Stimulated activated CD8-positive, alpha-beta memory T cell treated with anti-CD3 and anti-CD28 coated beads, Interleukin-12 subunit alpha, Interleukin-12 subunit beta, amount 100 ng/mL, for 24 hours (primary cell): ENCODE data around the gene PES1.
"Not testable (repeated sequence)": the region's sequence is repeated elsewhere in the genome, so short reads cannot be mapped to it uniquely, and the experiment has no call there.

Source experiments
- DNase-seq: peaks from one replicate; pipeline ENCODE4 v3.0.0-alpha.2; 2020; ENCODE audit errors: extremely low read depth

PES1 gene

GRCh38 chr22:30575859-30576258 lies 15.9 kb downstream of the PES1 start:
- no peak for DNase-seq

- no peak for DNase-seq
Observed at GRCh38 chr22:30574997-30575671, 16.6 kb downstream of the PES1 start.

DNA sequence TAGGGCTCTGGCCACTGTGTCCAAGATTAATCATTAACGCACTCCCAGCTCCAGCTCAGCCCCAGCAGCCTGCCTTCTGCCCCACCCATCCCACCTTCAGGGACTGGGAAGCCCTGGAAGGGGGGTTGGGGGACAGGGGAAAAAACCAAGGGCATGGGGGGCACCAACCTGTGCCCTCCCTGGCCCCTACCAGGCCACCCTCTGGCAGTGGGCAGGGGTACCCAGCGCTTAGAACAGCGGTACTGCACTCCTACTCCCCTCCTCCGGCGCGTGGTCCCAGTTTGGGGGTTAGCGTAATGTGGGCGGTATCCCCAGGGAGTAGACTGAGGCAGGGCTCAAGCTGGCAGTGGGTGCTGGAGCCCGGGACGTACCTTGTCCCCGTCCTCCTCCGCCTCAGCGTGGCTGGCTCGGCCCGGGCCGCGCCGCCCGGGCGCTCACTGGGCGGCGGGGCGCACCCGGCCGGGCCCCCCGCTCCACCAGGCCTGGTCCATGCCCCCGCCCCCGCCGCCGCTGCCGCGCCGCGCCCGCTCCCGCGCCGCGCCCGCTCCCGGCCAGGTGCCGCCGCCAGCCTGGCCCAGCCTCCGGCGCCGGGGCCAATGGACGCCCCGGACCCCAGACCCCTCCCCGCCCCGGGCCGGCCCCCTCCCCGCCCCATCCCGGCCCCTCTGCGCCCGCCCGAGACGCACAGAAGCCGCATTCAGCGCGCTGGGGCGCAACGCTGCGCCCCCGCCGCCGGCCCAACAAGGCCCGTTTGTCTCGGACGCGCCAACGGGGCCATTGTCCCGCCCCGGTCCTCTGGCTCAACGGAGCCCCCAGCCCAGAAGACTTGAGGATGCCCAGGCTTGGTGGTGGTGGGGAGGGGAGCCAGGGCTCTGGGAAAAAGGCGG lies 17.4 kb downstream of the PES1 start, which contains the start of gene GAL3ST1:
TSS of gene GAL3ST1 (minus strand) at position 571 of the 887 bp plus-strand sequence. CDS start 17,273 bp downstream, outside the sequence.
- no peak for DNase-seq

DNA sequence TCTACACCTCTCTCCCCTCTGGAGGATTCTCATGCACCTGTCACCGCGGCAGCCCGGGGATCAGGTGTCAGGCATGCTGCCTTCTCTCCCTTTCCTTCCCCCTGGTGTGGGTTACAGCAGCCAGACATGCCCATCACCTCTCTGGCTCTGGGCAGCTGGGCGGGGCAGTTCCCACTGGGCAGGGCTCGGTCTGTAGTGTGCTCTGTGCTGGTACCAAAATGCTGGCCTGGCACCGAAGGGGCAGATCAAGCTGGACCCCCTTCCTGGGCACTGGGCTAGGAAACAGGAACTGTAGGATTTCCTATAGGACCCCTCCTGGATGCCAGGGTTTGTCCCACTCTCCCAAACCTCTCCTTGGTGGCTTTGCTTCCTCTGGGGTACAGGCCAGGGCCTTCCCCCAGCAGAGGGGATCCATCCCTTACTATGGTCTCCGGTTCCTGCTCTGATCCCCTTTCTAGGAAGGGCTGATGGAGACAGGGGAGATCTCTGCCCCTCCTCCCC lies 18.1 kb downstream of the PES1 start:
- no peak for DNase-seq

GRCh38 chr22:30572840-30573593 lies 18.7 kb downstream of the PES1 start:
- no peak for DNase-seq

DNA sequence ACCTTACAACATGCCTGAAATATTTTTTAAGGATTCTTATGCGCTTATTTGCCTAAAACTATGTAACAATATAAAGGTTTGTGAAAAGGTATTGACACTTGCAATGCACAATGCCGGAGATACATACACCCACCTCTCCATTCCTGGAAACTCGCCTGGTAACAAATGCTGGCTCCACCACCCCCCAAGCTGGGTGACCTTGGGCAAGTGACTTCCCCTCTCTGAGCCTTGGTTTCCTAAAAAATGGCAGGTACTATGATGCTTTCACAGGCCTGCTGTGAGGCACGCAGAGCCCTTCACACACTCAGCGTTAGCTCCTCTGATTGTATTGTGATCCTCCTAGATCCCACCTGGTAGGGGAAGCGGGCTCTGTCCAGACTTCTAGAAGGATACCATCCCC lies 19.5 kb downstream of the PES1 start:
- no peak for DNase-seq

DNA sequence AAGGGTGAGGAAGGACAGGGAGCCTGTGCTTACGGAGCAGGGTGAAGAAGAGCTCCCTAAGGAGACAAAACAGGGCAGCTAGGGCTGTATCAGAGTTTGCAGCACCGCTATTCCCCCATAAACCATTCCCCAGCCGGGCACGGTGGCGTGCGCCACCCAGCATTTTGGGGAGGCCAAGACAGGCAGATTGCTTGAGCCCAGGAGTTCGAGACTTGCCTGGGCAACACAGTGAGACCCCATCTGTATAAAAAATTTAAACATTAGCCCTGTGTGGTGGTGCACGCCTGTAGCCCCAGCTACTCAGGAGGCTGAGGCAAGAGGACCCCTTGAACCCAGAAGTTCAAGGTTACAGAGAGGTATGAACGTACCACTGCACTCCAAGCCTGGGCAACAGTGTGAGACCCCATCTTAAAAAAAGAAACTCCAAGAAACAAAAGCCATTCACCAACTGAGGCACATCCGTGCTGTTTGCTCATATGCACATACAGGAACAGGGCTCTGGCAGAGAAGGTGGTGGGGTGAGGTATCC lies 22.0 kb downstream of the PES1 start:
- DNase-seq = no peak

- no peak for DNase-seq
Observed at GRCh38 chr22:30568137-30568805, 23.4 kb downstream of the PES1 start.

GRCh38 chr22:30567277-30567676 lies 24.4 kb downstream of the PES1 start:
- not testable (repeated sequence) for DNase-seq

- DNase-seq = no peak
Observed at GRCh38 chr22:30566125-30566524, 25.6 kb downstream of the PES1 start.

DNA sequence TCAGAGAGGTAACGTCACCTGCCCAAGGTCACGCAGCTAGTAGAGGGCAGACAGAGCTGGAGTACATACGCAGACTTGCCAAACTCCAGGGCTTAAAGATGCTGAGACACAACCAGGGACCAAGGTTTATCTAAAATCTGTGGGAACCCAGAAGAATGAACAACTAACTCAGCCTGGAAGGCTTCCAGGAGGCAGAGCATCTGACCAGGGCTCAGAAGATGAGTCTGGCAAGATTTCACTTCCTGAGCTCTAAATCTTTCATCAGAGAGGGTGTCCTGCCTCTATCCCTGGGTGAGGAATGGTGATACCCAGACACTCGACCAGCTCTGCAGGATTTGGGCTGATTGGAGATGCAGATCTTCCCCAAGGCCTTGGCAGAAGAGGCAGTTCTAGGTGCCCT lies 26.4 kb downstream of the PES1 start:
- DNase-seq = no peak

GRCh38 chr22:30564761-30565119 lies 27.0 kb downstream of the PES1 start:
- DNase-seq = no peak

DNA sequence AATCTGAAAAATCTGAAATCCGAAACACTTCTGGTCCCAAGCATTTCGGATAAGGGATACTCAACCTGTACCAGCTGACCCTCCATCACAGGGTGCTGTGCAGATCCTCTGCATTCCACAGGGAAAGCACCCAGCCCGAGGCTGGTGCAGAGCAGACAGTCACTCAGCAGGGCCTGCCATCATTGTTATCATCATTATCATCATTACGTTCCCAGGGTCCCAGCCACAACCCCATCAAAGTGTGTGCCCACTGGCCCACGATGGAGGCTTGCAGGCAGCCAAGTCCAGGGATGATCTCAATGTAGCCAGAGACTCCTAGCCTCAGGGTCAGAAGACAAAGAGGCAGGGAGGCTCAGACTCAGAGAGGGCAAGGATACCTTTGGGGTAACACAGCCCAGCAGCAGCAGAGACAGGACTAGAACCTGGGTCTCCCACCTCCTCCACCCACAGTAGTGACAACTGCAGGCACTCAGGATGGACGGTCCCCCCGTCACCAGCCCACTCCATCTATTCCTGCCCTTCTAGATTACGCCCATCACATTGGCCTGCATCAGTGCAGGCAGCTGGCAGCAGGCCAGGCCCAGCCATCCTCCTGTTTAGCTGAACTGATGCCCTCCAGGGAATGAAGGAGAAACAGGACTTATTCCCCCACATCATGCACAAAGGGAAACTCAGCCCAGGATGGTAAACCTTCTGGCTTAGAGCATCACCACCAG lies 27.5 kb downstream of the PES1 start:
- no peak for DNase-seq

DNA sequence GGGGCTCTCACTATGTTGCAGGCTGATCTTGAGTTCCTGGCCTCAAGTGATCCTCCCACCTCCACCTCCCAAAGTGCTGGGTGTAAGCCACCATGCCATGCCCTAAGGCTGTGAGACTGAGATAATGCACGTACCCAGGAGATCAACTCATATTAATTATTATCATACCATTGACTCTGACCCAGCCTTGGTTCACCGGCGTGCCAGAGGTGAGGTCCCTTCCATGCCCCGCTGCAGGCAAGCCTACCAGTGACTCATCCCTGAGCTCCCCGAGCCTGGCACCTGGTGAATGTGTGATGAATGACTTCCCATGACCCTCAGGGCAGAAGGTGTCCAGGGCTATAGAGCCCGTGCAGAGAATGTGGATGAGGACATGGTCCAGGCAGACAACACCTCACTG lies 29.3 kb downstream of the PES1 start:
- DNase-seq = no peak

DNA sequence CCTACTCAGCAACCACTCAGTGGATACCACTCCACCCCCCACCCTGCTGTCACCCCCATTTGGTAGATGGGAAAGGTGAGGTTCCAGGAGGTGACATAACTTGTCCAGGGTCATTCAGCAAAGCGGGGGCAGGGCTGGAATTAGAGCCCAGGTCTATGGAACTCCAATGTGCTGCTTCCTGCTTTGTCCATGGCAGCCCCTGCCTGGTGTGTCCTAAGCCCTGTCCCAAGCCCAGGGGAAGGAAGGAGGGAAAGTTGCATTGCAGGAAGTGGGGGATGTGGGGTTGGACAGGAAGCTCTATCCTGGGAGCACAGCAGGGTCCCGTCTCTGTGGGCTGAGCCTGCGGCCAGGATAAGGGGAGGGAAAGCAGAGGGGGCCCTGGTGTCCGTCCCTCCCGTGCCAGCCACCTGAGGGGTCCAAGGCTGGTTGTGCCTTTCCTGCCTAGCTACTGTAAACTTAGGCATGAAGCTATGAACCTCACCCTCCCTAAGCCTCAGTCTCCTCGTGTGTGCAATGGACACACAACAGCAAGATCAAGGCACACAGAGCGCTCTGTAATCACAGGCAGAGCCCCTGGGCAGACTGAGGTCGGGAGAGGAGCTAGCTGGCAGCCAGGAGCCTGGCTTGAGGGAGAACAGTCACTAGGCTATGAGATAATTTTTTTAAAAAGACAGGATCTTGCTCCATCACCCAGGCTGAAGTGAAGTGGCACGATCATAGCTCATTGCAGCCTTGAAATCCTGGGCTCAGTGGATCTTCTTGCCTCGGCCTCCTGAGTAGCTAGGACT lies 30.1 kb downstream of the PES1 start:
- no peak for DNase-seq

- not testable (repeated sequence) for DNase-seq
Observed at GRCh38 chr22:30560643-30561202, 31.0 kb downstream of the PES1 start.

DNA sequence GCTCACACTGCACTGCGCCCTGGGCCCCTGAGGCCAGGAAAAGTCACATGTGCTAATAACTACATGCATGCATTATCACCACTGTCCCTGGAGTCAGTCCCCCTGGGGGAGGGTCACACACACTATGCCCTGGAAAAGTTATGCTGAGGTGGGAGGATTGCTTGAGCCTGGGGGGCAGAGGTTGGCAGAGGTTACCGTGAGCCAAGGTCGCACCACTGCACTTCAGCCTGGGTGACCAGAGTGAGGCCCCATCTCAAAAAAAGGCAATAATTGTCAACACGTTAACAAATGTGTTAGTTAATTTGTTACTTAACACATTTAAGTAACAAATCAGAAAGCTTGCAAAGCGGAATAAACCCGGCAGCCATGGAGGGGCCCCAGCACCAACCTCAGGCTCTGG lies 31.8 kb downstream of the PES1 start:
- DNase-seq = no peak

DNA sequence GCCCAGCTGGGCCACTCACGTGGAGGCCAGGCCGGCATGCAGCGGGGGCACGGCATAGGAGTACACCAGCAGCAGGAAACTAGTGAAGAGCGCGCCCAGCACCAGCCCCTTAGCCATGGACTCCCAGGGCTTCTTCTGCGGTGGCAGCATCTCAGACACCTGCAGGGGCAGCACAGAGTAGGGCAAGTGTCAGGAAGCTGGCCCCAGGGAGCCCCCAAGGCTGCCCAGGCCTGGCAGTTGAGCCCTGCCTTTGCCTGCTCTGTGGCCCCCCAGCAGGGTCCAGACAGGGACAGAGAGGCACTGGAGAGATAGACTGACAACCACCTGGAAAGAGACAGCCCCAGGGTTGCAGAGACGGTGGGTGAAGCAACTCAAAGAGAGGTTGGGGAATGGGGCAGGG lies 34.5 kb downstream of the PES1 start:
- no peak for DNase-seq

DNA sequence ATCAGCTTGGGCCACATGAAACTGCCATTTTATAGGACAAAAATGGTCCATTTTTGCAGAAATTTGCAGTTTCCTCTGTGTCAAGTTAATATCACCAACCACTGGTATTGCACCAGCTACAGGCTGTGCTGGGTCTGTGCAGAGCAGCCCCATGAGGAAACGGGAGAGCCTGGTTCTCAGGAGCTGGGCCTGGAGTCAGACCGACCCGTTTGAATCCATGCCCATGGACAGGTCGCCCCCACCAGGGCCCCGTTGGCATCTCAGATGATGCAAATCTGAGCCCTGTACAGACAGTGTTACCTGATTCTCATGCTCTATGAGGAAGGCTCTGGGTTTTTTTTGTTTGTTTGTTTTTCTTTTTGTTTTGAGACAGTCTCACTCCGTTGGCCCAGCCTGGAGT lies 35.3 kb downstream of the PES1 start:
- no peak for DNase-seq
